GDM1 (cell line): Measurements from ENCODE around the gene GIPC1.
"Not testable (repeated sequence)": the region's sequence is repeated elsewhere in the genome, so short reads cannot be mapped to it uniquely, and the experiment has no call there.

Experiments
- DNase-seq: peaks from one replicate; lab custom pipeline; 2025; lab: John Stamatoyannopoulos, UW

The GIPC1 gene

DNA sequence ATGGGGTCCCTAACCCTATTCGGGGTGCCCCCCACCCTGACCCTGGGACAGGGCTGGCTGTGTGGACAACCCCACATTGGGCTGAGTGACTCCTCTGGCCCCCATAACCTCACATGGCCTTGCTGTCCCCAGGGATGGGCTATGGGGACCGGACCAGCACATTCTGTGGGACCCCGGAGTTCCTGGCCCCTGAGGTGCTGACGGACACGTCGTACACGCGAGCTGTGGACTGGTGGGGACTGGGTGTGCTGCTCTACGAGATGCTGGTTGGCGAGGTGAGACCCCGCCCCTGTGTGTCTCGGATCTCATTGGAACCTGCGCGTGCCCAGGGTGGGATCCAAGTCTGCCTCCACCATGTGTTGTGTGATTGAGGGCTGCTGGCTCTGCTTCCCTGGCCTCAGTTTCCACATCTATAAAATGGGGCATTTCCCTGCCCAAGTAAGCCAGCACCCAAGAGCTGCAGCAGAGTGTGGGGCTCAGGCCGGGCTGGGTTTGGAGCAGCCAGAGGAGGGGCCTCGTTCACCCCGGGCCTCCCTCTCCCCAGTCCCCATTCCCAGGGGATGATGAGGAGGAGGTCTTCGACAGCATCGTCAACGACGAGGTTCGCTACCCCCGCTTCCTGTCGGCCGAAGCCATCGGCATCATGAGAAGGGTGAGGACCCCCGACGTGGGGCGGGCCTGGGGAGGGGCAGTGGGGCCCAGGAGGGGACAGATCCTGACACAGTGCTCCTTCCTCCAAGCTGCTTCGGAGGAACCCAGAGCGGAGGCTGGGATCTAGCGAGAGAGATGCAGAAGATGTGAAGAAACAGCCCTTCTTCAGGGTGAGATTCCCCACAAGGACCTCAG, 25.7 kb downstream of the GIPC1 start:
- DNase-seq, result no peak

DNA sequence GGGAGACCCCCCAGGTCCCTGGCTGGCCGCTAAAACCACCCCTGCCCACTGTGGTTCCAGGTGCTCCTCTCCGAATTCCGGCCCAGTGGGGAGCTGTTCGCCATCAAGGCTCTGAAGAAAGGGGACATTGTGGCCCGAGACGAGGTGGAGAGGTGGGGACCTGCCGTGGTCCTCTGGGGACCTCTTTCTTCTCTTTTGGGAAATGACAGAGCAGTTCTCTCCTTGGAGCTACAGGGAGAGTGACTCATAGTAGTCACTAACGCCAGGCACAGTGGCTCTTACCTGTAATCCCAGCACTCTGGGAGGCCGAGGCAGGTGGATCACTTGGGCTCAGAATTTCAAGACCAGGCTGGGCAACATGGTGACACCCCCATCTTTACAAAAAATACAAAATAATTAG, 28.1 kb downstream of the GIPC1 start:
- DNase-seq, result no peak

DNA sequence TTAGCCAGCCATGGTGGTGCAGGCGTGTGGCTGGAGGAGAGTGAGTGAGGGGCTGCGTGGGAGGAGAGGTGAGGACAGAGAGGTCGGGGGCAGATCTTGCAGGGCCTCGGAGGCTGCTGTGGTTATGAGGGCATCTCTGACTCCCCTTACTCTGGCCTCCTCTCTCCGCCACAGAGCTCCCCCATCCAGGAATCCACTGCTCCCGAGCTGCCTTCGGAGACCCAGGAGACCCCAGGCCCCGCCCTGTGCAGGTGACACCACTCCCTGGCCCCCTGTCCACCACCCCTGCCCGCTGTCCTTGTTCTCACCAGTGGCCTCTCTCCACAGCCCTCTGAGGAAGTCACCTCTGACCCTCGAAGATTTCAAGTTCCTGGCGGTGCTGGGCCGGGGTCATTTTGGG, 28.5 kb downstream of the GIPC1 start:
- DNase-seq, result no peak

DNA sequence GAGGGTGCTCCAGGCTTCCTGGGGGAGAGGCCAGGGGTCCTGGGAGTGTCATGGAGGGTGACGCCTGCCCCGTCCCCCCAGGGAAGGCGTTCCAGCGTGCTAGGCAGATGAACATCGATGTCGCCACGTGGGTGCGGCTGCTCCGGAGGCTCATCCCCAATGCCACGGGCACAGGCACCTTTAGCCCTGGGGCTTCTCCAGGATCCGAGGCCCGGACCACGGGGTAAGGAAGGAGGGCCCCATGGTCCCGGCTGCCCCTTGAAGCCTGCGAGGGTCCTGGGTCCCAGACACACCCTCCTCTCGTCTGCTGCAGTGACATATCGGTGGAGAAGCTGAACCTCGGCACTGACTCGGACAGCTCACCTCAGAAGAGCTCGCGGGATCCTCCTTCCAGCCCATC, 32.2 kb downstream of the GIPC1 start:
- DNase-seq, result no peak

DNA sequence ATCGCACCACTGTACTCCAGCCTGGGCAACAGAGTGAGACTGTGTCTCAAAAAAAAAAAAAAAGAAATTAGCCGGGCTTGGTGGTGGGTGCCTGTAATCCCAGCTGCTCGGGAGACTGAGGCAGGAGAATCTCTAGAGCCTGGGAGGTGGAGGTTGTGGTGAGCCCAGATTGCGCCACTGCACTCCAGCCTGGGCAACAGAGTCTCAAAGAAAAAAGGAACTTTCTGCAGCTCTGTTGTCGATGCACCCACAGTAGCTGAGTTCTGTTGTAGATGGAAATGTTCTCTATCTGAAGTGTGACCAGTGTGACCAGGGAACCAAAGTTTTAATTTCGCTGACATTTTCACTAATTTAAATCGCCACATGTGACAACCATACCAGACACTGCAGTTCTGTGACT, 33.5 kb downstream of the GIPC1 start:
- DNase-seq, result not testable (repeated sequence)

DNA sequence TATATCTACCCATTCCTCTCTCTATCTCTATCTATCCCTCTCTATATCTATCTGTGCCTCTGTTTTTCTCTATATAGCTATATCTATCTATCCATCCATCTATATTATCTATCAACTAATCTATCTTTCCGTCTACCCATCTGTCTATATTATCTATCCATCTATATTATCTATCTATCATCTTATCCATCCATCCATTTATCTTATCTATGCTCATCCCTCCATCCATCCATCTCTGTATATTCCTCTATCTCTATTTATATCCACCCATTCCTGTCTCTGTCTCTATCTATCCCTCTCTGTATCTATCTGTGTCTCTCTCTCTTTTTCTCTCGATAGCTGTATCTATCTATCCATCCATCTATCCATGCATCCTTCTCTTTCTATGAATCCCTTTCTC, 35.0 kb downstream of the GIPC1 start:
- DNase-seq, result no peak

DNA sequence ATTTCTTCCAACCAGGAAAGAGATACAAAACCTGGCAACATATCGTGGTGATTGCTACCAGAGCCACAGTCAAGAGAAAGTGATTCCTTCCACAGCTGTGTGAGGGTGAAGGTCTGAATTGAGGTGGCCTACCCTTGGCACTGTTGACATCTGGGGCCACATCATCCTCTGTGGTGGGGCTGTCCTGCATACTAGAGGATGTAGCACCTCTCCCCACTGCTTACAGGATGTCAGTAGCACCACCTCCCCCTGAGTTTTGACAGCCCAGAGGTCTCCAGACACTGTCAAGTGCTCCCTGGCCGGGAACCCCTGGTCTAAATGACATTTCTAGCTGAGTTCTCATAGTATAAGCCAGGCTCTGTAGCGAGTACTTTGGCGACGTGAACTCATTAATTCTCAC, 36.2 kb downstream of the GIPC1 start:
- no peak for DNase-seq

DNA sequence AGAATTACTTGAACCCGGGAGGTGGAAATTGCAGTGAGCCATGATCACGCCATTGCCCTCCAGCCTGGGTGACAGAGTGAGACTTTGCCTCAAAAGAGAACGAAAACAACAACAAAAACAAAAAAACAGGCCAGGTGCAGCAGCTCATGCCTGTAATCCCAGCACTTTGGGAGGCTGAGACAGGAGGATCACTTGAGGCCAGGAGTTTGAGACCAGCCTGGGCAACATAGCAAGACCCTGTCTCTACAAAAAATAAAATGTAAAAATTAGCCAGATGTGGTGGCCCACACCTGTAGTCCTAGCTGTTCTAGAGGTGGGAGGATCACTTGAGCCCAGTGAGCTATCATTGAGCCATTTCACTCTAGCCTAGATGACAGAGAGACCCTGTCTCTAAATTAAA, 43.6 kb downstream of the GIPC1 start:
- DNase-seq, result not testable (repeated sequence)

DNA sequence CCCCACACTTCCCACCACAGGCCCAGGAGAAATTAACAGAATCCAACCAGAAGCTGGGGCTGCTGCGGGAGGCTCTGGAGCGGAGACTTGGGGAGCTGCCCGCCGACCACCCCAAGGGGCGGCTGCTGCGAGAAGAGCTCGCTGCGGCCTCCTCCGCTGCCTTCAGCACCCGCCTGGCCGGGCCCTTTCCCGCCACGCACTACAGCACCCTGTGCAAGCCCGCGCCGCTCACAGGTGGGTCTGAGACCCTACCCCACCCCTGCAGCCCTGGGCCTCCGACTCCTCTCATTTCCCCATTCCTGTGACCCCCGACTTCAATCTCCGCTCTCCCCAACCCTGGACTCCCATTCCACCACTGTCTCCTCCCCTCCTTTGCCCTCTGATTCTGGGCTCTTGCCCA, 45.1 kb downstream of the GIPC1 start:
- DNase-seq, result no peak

DNA sequence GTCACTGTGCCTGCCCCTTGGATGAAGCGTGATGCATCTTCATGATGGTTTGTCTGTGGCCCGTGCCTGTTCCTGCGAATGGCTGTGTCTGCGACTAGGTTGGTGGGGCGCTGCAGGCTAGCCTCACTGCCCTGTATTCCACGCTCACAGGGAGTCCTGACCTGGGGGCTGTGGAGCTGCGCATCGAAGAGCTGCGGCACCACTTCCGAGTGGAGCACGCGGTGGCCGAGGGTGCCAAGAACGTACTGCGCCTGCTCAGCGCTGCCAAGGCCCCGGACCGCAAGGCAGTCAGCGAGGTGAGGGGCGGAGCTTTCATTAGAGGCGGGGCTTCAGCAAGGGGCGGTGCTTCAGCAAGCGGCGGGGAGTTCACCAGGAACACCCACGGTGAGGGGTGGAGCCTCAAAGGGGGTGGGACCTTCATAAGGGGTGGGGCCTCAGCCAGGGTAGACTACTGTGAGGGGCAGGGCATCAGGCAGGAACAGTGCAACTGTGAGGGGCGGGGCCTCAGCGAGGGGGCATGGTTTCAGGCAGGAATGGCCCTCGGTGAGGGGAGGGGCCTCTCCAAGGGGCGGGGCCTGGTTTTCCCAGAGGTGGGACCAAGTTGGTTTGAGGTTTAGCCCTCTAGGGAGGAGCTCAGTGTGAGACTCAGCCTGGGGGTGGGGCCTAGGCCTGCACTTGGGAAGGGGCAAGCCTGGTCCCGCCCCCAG, 45.6 kb downstream of the GIPC1 start:
- peak; percentile 60 for DNase-seq

DNA sequence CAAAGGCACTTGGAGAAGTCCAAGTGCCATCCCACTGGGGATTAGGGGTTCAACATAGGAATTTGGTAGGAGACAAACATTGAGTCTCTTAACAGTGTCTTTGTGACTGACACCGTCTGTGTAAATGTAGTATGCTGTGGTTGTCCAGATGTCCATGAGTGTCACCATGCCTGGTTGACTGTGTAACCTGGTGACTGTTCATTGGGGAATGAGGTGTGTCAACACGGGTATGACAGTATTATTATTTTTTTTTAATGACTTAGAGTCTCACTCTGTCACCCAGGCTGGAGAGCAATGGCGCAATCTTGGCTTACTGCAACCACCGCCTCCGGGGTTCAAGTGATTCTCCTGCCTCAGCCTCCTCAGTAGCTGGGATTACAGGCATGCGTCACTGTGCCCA, 46.6 kb downstream of the GIPC1 start:
- DNase-seq, result no peak

DNA sequence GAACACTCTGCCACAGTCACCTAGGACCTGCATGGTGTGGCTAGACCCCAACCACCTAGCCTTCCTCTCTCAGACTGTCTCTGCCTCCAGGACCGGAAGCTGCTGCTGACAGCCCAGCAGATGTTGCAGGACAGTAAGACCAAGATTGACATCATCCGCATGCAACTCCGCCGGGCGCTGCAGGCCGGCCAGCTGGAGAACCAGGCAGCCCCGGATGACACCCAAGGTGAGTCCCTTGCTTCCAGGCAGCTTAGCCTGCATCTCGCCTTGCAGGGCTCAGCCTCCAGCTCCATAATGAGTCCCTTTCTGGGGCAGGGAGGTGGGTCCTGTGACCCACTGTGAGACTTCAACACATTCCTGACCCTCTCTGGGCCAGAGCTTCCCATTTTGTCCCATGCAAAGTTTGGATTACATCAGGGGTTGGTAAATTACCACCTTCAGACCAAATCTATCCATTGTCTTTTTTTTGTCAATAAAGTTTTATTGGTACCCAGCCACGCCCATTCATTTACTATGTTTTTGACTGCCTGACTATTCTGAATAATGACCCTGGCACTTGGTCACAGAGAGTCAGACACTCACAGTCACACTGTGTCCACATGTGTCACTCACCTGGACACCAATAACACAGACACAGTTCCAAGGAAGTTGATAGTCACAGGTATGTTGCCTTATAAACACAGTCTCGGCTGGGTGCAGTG, 49.4 kb downstream of the GIPC1 start:
- no peak for DNase-seq

DNA sequence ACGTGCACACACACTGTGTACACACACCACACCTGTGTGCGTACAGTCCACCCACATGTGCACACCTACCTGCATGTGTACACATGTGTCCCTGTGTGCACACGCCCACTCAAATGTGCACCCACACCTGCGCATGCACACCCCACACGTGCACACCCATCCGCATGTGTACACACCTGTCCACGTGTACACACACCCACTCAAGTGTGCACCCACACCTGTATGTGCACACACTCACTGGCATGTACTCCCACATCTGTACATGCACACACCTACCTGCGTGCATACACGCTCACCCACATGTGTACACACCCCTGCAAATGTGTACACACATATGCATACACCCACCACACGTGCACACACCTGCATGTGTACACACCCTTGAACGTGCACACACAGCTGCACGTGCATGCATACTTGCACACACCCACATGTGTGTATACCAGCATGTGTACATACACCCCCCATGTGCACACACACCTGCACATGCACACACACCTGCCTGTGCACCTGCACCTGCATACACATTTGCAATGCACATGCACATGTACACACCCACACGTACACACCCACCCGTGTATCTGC, 52.2 kb downstream of the GIPC1 start:
- no peak for DNase-seq

DNA sequence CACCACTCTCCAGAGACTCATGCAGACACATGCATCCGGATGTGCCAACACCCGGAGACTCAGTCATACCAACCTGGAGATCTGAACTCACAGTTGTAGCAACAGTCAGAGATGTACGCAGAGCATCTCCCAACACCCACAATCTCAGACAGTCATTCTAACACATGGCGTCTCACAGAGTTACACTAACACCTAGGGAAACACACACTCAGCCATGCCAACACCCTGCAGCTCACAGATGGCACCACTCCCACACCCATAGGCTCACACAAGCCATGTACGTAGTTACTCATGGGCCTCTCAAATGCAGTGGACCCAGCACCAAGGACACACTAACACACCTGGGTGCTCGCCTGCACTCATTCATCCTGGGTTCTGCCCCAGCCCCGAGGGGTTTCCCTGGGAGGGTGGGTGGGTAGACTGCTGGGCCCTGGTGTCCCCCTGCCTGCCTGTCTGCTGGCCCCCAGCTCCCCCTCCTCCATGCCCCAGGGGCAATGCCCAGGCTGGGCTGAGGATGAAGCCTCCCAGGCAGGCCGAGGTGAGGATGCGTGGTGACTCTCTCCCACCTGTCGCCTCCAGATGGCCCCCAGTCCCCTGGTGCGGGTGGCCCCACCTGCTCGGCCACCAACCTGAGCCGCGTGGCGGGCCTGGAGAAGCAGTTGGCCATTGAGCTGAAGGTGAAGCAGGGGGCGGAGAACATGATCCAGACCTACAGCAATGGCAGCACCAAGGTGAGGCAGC, 52.9 kb downstream of the GIPC1 start:
- no peak for DNase-seq

DNA sequence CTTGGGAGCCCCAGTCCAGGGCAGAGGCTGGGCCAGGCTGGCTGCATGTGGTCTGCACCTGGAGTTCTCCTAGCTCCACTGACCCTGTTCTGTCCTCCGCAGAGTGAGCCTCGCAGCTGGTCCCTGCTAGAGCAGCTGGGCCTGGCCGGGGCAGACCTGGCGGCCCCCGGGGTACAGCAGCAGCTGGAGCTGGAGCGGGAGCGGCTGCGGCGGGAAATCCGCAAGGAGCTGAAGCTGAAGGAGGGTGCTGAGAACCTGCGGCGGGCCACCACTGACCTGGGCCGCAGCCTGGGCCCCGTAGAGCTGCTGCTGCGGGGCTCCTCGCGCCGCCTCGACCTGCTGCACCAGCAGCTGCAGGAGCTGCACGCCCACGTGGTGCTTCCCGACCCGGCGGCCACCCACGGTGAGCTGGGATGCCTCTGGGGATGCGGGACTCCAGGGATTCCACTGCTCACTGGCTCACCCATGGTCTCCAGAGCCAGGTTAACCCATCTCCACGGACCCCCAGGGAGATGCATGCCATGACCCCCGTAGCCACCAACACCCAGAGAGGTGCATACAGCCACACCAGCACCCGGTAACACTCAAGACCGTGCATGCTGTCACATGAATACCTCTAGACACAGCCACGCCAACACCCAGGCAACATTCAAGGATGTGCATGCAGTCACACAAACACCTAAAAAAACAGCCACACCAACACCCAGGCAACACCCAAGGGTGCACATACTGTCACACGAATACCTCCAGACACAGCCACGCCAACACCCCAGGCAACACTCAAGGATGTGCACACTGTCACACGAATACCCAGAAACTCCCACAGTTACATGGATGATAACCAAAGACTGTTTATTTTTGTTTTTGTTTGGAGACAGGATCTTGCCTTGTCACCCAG, 54.6 kb downstream of the GIPC1 start:
- DNase-seq, result no peak

DNA sequence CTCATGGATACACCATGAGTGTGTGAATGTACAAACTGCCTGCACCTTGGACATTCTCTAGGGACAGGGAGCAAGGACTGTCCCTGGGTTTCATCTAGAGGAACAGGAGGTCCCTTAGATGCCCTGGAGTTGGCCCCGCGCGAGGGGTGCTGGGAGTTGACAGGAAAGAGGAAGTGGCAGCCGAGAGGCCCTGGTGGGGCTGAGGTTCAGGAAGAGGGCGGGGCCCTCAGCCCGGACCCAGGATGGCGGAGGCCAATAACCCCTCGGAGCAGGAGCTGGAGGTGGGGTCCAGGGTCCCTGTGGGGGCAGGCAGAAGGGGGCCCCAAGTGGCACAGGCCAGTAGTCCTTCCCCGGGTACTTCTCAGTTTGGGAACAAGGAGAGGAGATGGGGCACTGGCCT, 55.9 kb downstream of the GIPC1 start:
- DNase-seq, result peak; percentile 89

DNA sequence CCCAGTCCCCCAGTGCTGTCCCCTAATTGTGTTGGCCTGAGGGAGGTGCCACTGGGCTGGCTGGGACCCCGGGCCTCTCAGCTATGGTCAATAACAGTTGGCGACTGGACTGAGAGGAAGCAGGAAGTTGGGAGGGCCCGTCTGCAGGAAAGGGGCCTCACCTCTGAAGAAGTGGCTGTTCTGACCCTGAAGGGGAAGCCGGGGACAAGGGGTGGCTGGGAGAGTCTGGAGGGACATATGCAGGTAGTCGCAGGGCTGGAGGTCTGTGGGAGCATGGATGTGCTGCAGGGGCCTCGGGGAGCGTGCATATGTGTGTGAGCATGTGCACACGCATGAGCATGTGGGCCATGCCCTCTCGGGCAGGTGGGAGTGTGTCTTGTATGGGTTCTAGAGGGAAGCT, 56.9 kb downstream of the GIPC1 start:
- DNase-seq, result peak; percentile 13

DNA sequence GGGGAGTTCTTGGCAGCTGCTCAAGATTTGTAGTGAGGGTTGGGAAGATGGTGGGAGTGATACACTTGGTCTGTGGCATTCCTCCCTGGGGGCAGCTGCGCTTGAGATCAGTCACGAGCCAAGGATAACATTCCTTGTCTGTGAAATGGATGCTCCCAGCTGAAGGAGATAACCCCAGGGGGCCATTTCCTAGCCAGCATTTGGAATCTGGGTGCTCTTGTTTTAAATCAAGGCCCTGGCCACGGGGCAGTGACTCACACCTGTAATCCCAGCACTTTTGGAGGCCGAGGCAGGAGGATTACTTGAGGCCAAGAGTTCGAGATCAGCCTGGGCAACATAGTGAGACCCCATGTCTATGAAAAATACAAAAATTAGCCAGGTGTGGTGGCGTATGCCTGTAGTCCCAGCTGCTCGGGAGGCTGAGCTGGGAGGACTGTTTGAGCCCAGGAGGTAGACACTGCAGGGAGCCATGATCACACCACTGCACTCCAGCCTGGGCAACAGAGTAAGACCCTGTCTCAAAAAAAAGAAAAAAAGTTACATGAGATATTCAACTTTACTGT, 58.3 kb downstream of the GIPC1 start:
- DNase-seq, result no peak

DNA sequence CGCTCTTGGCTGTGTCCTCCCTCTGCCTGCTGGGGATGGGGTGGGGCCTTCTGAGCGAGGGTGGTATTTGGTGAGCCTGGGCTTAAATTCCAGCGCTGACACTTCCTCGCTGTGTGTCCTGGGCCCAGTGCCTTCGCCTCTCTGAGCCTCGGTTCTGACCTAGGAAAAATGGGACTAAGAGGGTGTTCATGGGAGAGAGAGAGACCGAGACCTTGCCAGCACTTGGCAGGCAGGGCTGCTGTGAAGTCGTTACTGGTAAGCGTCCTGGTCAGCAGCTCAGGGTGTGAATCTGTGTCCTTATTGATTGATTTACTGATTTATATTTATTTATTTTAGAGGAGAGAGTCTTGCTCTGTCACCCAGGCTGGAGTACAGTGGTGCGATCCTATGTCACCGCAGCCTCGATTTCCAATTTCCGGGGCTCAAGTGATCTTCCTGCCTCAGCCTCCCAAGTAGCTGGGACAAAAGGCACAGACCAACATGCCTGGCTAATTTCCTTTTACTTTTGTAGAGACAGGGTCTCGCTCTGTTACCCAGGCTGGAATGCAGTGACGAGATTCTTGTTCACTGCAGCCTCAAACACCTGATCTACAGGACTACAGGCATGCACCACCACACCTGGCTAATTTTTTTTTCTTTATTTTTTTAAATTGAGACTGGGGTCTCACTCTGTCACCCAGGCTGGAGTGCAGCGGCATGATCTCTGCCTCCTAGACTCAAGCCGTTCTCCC, 60.4 kb downstream of the GIPC1 start:
- DNase-seq, result no peak
